Vagina (tissue), 2 donors: ENCODE data around the gene GAS2L1. TPM values are rescaled to one million over a fixed set of nuclear protein-coding genes. Genes with fewer than 3 reads are reported as not detected.
A peak's percentile ranks its signal among the peaks of the same experiment; 100 is the strongest.

Source experiments
- DNase-seq, 2 donors: peaks; one replicate each; pipeline ENCODE4 v3.0.0-alpha.2; 2017; ENCODE audit errors: extremely low spot score in 2 of 2
- H3K27ac ChIP-seq: fragments of 200-600 bp; sonication (generic); one replicate; pipeline ENCODE4 v1.5.1; 2019
- H3K27me3 ChIP-seq: fragments of 200-600 bp; sonication (generic); one replicate; pipeline ENCODE4 v1.5.1; 2019
- H3K36me3 ChIP-seq, 2 donors: fragments of 200-600 bp; sonication (generic); one replicate each; pipeline ENCODE4 v1.5.1; 2017 to 2019
- H3K4me1 ChIP-seq: fragments of 200-600 bp; sonication (generic); one replicate; pipeline ENCODE4 v1.5.1; 2019
- H3K4me3 ChIP-seq, 2 donors: fragments of 200-600 bp; sonication (generic); 1 replicate in 1 of 2; 2 replicates in 1 of 2; pipeline ENCODE4 v1.5.1; 2016 to 2019
- H3K9me3 ChIP-seq: fragments of 200-600 bp; sonication (generic); one replicate; pipeline ENCODE4 v1.5.1; 2019
- CTCF ChIP-seq, 3 experiments: fragments of 450-650 bp in 2 of 3; fragments of 200-600 bp in 1 of 3; sonication (generic) in 1 of 3; IDR thresholded peaks; one replicate each; pipeline ENCODE4 v1.5.1; 2017 to 2019; ENCODE audit warnings: antibody characterized with exemption in 3 of 3, mild to moderate bottlenecking in 2 of 3, moderate library complexity in 2 of 3
- POLR2A ChIP-seq, 2 donors: fragments of 450-650 bp; IDR thresholded peaks; one replicate each; pipeline ENCODE4 v1.6.1; 2017; ENCODE audit warnings: antibody characterized with exemption in 2 of 2, mild to moderate bottlenecking in 2 of 2, moderate library complexity in 2 of 2
- POLR2AphosphoS5 ChIP-seq, 2 donors: sonication (generic); formaldehyde crosslinking; IDR thresholded peaks; one replicate each; pipeline ENCODE4 v1.9.0; 2017; ENCODE audit warnings: antibody characterized with exemption in 2 of 2, mild to moderate bottlenecking in 2 of 2, low read depth in 1 of 2; ENCODE audit not compliant: insufficient read depth in 1 of 2
- intact Hi-C: fragments of 100-400 bp; cut with DNase I; formaldehyde crosslinking; loops from one replicate; pipeline ENCODE4 v1.15.1; 2023
- total RNA-seq: library from RNA; depleted of rRNA; stranded (reverse); fragments of >200 nt; gene quantifications from one replicate; pipeline ENCODE4 v1.2.3, GENCODE V29; 2016

GAS2L1 gene
- total RNA-seq, 1 donor from 2014 or later = 17.4 TPM

GRCh38 chr22:29260601-29261315 is 45.7 kb upstream of the GAS2L1 start:
- Histone ChIP-seq H3K9me3 (no peaks in the 10 kb centered on the region), H3K4me1 (peaks cover 3% of the 10 kb centered on the region), H3K4me3 (no peak overlapping the region), H3K27me3 (no peaks in the 10 kb centered on the region), H3K36me3 (peaks cover 0 to 14% of the 10 kb centered on the region in 2 donors), H3K27ac (no peak overlapping the region)
- intact Hi-C loops = no loop called here
- no peak for DNase-seq
- no peak for TF ChIP-seq POLR2A (IDR thresholded peaks at IDR 0.05)
- TF ChIP-seq CTCF (IDR thresholded peaks at IDR 0.05) = no peak
- no peak for TF ChIP-seq POLR2AphosphoS5 (IDR thresholded peaks at IDR 0.05; ENCODE audit: insufficient read depth in 1 of 2, low read depth in 1 of 2)

GRCh38 chr22:29263791-29264276 is 42.6 kb upstream of the GAS2L1 start:
- TF ChIP-seq POLR2AphosphoS5 (IDR thresholded peaks at IDR 0.05; ENCODE audit: insufficient read depth in 1 of 2, low read depth in 1 of 2) (no peak), POLR2A (IDR thresholded peaks at IDR 0.05) (no peak), CTCF (IDR thresholded peaks at IDR 0.05) (no peak)
- DNase-seq = no peak
- Histone ChIP-seq H3K4me1 (peaks cover 21% of the 10 kb centered on the region), H3K36me3 (peaks cover 0 to 14% of the 10 kb centered on the region in 2 donors), H3K27ac (no peak overlapping the region), H3K9me3 (no peaks in the 10 kb centered on the region), H3K4me3 (no peak overlapping the region), H3K27me3 (no peaks in the 10 kb centered on the region)
- intact Hi-C loops = no loop called here

- TF ChIP-seq POLR2AphosphoS5 (IDR thresholded peaks at IDR 0.05; ENCODE audit: insufficient read depth in 1 of 2, low read depth in 1 of 2) (no peak), POLR2A (IDR thresholded peaks at IDR 0.05) (no peak), CTCF (IDR thresholded peaks at IDR 0.05) (no peak)
- peaks cover 35% of the 10 kb centered on the region for H3K4me1 ChIP-seq
- no peaks in the 10 kb centered on the region for H3K9me3 ChIP-seq
- DNase-seq = no peak
- H3K4me3 ChIP-seq = no peak overlapping the region
- intact Hi-C loops = no loop called here
- peaks cover 0 to 14% of the 10 kb centered on the region in 2 donors for H3K36me3 ChIP-seq
- no peaks in the 10 kb centered on the region for H3K27me3 ChIP-seq
- H3K27ac ChIP-seq = no peak overlapping the region
Observed at GRCh38 chr22:29265305-29265704, 41.1 kb upstream of the GAS2L1 start.

GRCh38 chr22:29265929-29266328 is 40.5 kb upstream of the GAS2L1 start:
- no peaks in the 10 kb centered on the region for H3K9me3 ChIP-seq
- H3K27ac ChIP-seq = peak overlapping the region; percentile 99
- intact Hi-C loops = no loop called here
- TF ChIP-seq CTCF (IDR thresholded peaks at IDR 0.05) = no peak
- TF ChIP-seq POLR2A (IDR thresholded peaks at IDR 0.05) = no peak
- no peak for DNase-seq
- H3K4me1 ChIP-seq = peaks cover 41% of the 10 kb centered on the region
- H3K36me3 ChIP-seq = peaks cover 0 to 14% of the 10 kb centered on the region in 2 donors
- no peak overlapping the region for H3K4me3 ChIP-seq
- no peaks in the 10 kb centered on the region for H3K27me3 ChIP-seq
